ENCODE measurements around the gene CSRNP2. TPM values are rescaled to one million over a fixed set of nuclear protein-coding genes. Genes with fewer than 3 reads are reported as not detected.
"Not testable (repeated sequence)": the region's sequence is repeated elsewhere in the genome, so short reads cannot be mapped to it uniquely, and the experiment has no call there.

CSRNP2 gene
- total RNA-seq, 1 experiment from 2014 or later = 18.1 TPM

DNA sequence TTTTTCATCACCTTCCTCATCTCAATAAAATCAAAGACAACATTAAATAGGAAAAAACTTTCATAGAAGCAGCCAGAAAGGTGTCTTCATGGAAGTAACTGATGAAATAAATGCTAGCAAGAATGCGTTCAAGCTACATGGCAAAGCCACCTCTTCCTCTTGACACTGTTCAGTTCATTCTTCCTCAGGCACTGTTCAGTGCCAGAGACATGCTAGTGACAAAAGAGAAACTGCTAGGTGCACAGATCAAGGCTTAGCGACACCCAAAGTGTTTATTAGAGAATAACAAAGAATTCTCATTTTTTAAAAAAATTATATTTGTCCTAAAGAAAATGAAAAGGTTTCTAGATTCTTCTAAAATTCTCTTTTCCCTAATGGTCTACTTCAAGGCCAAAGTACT is 64.4 kb downstream of the CSRNP2 start:
- DNase-seq = no peak
- no peaks in the 10 kb centered on the region for H3K27me3 Mint-ChIP-seq (ENCODE audit: unreplicated experiment)
- CTCF ChIA-PET = no interaction called here
- BruUV-seq (replicated peaks) = no TSS peak
- intact Hi-C loops (cut with micrococcal nuclease; ENCODE audit: unreplicated experiment) = no loop called here
- no peaks in the 10 kb centered on the region for H3K9me3 Mint-ChIP-seq (ENCODE audit: low read depth, unreplicated experiment)
- H3K4me3 Mint-ChIP-seq (ENCODE audit: low read depth, unreplicated experiment) = no peak overlapping the region
- no peak overlapping the region for H3K27ac Mint-ChIP-seq (ENCODE audit: unreplicated experiment)
- TF ChIP-seq, protein P1, sequence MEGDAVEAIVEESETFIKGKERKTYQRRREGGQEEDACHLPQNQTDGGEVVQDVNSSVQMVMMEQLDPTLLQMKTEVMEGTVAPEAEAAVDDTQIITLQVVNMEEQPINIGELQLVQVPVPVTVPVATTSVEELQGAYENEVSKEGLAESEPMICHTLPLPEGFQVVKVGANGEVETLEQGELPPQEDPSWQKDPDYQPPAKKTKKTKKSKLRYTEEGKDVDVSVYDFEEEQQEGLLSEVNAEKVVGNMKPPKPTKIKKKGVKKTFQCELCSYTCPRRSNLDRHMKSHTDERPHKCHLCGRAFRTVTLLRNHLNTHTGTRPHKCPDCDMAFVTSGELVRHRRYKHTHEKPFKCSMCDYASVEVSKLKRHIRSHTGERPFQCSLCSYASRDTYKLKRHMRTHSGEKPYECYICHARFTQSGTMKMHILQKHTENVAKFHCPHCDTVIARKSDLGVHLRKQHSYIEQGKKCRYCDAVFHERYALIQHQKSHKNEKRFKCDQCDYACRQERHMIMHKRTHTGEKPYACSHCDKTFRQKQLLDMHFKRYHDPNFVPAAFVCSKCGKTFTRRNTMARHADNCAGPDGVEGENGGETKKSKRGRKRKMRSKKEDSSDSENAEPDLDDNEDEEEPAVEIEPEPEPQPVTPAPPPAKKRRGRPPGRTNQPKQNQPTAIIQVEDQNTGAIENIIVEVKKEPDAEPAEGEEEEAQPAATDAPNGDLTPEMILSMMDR (IDR thresholded peaks at IDR 0.05; ENCODE audit: unreplicated experiment) = no peak
- no peaks in the 10 kb centered on the region for H3K4me1 Mint-ChIP-seq (ENCODE audit: low read depth, unreplicated experiment)
- peaks cover under 1% of the 10 kb centered on the region for H3K36me3 Mint-ChIP-seq (ENCODE audit: insufficient read depth, unreplicated experiment)

DNA sequence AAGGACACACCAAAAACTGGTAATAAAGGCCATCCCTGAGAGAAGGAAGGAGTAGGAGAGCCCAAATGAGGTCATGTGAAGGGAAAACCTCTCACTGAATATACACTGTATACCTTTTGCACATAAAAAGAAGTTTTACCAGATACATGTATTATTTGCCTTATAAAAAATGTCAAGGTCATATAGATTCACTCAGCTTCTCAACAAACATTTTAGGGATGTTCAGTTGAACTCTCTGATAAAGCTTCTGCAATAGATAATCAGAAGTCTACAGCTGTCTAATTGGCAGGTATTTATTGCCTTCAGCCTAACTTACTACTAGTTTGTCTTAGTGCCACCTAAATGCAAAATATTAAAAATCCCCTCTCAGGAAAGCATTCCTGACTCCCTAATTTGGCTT is 65.9 kb downstream of the CSRNP2 start:
- TF ChIP-seq, protein P1 (IDR thresholded peaks at IDR 0.05; ENCODE audit: unreplicated experiment) = no peak
- H3K4me1 Mint-ChIP-seq (ENCODE audit: low read depth, unreplicated experiment) = no peaks in the 10 kb centered on the region
- intact Hi-C loops (cut with micrococcal nuclease; ENCODE audit: unreplicated experiment) = no loop called here
- CTCF ChIA-PET = interaction anchor here (0.6 kb wide), 1 partner anchor 192 kb away, joined by 5 read pairs; no protein-coding TSS in a partner anchor
- no peaks in the 10 kb centered on the region for H3K36me3 Mint-ChIP-seq (ENCODE audit: insufficient read depth, unreplicated experiment)
- BruUV-seq (replicated peaks) = no TSS peak
- H3K27ac Mint-ChIP-seq (ENCODE audit: unreplicated experiment) = no peak overlapping the region
- DNase-seq = no peak
- no peaks in the 10 kb centered on the region for H3K27me3 Mint-ChIP-seq (ENCODE audit: unreplicated experiment)
- H3K9me3 Mint-ChIP-seq (ENCODE audit: low read depth, unreplicated experiment) = no peaks in the 10 kb centered on the region
- no peak overlapping the region for H3K4me3 Mint-ChIP-seq (ENCODE audit: low read depth, unreplicated experiment)

DNA sequence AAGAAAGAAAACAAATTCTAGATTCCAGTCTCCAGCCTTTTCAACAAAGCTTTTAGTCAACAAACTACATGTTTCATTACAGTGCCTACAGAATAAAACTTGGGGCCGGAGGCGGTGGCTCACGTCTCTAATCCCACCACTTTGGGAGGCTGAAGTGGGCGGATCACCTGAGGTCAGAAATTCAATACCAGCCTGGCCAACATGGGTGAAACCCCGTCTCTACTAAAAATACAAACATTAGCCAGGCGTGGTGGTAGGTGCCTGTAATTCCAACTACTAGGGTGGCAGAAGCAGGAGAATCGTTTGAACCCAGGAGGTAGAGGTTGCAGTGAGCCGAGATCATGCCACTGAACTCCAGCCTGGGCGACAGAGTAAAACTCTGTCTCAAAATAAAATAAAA is 68.9 kb downstream of the CSRNP2 start:
- intact Hi-C loops (cut with micrococcal nuclease; ENCODE audit: unreplicated experiment); H3K4me3 Mint-ChIP-seq (ENCODE audit: low read depth, unreplicated experiment); H3K4me1 Mint-ChIP-seq (ENCODE audit: low read depth, unreplicated experiment); H3K9me3 Mint-ChIP-seq (ENCODE audit: low read depth, unreplicated experiment); H3K27me3 Mint-ChIP-seq (ENCODE audit: unreplicated experiment); DNase-seq; H3K36me3 Mint-ChIP-seq (ENCODE audit: insufficient read depth, unreplicated experiment); BruUV-seq (replicated peaks); CTCF ChIA-PET; H3K27ac Mint-ChIP-seq (ENCODE audit: unreplicated experiment): not testable (repeated sequence)

DNA sequence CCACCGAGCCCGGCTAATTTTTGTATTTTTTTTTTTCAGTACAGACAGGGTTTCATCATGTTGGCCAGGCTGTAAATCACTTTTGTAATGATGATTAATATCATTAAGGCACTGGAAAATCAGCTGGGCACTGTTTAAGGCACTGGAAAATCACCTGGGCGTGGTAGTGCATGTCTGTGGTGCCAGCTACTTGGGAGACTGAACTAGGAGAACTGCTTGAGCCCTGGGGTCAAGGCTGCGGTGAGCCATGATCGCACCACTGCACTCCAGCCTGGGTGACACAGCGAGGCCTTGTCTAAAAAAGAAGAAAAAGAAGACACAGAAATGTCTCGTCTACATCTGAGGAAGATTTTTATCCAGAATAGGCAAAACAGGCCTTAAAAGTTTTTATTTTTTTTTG is 70.0 kb downstream of the CSRNP2 start:
- CTCF ChIA-PET = no interaction called here
- no peak overlapping the region for H3K4me3 Mint-ChIP-seq (ENCODE audit: low read depth, unreplicated experiment)
- no peaks in the 10 kb centered on the region for H3K36me3 Mint-ChIP-seq (ENCODE audit: insufficient read depth, unreplicated experiment)
- no TSS peak for BruUV-seq (replicated peaks)
- intact Hi-C loops (cut with micrococcal nuclease; ENCODE audit: unreplicated experiment) = no loop called here
- DNase-seq = no peak
- no peak overlapping the region for H3K27ac Mint-ChIP-seq (ENCODE audit: unreplicated experiment)
- TF ChIP-seq, protein P1 (IDR thresholded peaks at IDR 0.05; ENCODE audit: unreplicated experiment) = no peak
- H3K9me3 Mint-ChIP-seq (ENCODE audit: low read depth, unreplicated experiment) = no peaks in the 10 kb centered on the region
- H3K27me3 Mint-ChIP-seq (ENCODE audit: unreplicated experiment) = no peaks in the 10 kb centered on the region
- no peaks in the 10 kb centered on the region for H3K4me1 Mint-ChIP-seq (ENCODE audit: low read depth, unreplicated experiment)

DNA sequence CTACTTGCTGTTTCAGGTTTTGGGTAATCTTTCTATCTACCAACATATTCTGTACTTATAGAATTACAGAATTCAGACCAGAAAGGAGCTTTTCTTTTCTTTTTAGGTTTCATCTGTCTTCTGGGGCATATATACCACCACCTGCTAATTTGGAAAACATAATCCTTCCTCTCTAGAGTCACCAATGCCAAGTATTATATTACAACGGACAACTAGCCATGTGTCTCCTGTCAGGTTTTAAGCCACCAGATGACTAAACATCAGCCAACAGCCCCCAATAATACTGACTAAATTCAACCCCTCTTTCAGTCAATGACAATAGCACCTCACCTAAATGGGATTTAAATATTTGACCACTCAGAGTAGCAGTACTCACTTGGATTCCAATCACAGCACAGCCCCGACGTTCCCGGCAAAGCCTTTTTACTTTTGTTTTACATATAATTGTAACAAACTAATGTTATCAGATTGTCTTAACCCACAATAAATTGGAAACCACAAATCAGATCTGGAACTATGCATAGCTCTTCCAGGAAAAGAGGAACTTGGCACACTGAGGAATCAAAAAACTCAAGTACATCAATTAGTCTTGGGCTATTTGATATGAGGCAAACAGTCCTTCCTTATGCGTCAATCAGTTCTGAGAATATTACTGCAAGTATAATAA is 70.7 kb downstream of the CSRNP2 start:
- Mint-ChIP-seq H3K9me3 (ENCODE audit: low read depth, unreplicated experiment) (no peaks in the 10 kb centered on the region), H3K36me3 (ENCODE audit: insufficient read depth, unreplicated experiment) (peaks cover 4% of the 10 kb centered on the region), H3K27me3 (ENCODE audit: unreplicated experiment) (no peaks in the 10 kb centered on the region), H3K4me1 (ENCODE audit: low read depth, unreplicated experiment) (no peaks in the 10 kb centered on the region), H3K27ac (ENCODE audit: unreplicated experiment) (no peak overlapping the region), H3K4me3 (ENCODE audit: low read depth, unreplicated experiment) (no peak overlapping the region)
- DNase-seq = no peak
- intact Hi-C loops (cut with micrococcal nuclease; ENCODE audit: unreplicated experiment) = no loop called here
- TF ChIP-seq, protein P1 (IDR thresholded peaks at IDR 0.05; ENCODE audit: unreplicated experiment) = no peak
- no TSS peak for BruUV-seq (replicated peaks)
- CTCF ChIA-PET = no interaction called here
